GM21390 (cell line): ENCODE data around the gene ABHD3.
"Not testable (repeated sequence)": the region's sequence is repeated elsewhere in the genome, so short reads cannot be mapped to it uniquely, and the experiment has no call there.

Experiments
- ATAC-seq: cut with Tn5 transposase; IDR thresholded peaks from one replicate; pipeline ENCODE4 v1.9.1; 2021; ENCODE audit not compliant: unreplicated experiment

The ABHD3 gene

GRCh38 chr18:21704603-21705364 lies at the start of gene ABHD3:
TSS of gene ABHD3 (minus strand) at chr18:21704774. CDS start at chr18:21704665, 109 bp downstream.
- ATAC-seq = peak; percentile 95

GRCh38 chr18:21747764-21748693 lies 43.5 kb upstream of the ABHD3 start:
- ATAC-seq = no peak

- ATAC-seq = no peak
These were observed 42.7 kb upstream of the ABHD3 start for GRCh38 chr18:21747268-21747667.

- no peak for ATAC-seq
These were observed 40.7 kb upstream of the ABHD3 start for GRCh38 chr18:21745231-21745630.

GRCh38 chr18:21743166-21743832 lies 38.7 kb upstream of the ABHD3 start:
- ATAC-seq = no peak

- no peak for ATAC-seq
These were observed 37.7 kb upstream of the ABHD3 start for GRCh38 chr18:21742315-21742687.

GRCh38 chr18:21741562-21742314 lies 37.2 kb upstream of the ABHD3 start:
- peak; percentile 15 for ATAC-seq

- ATAC-seq = no peak
These were observed 36.7 kb upstream of the ABHD3 start for GRCh38 chr18:21741312-21741561.

GRCh38 chr18:21740538-21741311 lies 36.2 kb upstream of the ABHD3 start, which contains the start of gene MIB1:
TSS of gene MIB1 (plus strand) at chr18:21740792. CDS start at chr18:21741584, 792 bp downstream.
- ATAC-seq = peak; percentile 94

GRCh38 chr18:21739604-21740537 lies 35.3 kb upstream of the ABHD3 start:
- peak; percentile 9 for ATAC-seq

GRCh38 chr18:21736926-21737325 lies 32.4 kb upstream of the ABHD3 start:
- not testable (repeated sequence) for ATAC-seq

GRCh38 chr18:21735452-21736015 lies 31.0 kb upstream of the ABHD3 start:
- ATAC-seq = no peak

GRCh38 chr18:21733011-21733410 lies 28.4 kb upstream of the ABHD3 start:
- ATAC-seq = no peak

GRCh38 chr18:21727702-21728101 lies 23.1 kb upstream of the ABHD3 start:
- no peak for ATAC-seq

GRCh38 chr18:21725201-21725600 lies 20.6 kb upstream of the ABHD3 start:
- ATAC-seq = no peak

- ATAC-seq = no peak
These were observed 18.1 kb upstream of the ABHD3 start for GRCh38 chr18:21722687-21723086.

- no peak for ATAC-seq
These were observed 9.9 kb upstream of the ABHD3 start for GRCh38 chr18:21714474-21714873.

GRCh38 chr18:21707130-21707529 lies 2.6 kb upstream of the ABHD3 start:
- ATAC-seq = not testable (repeated sequence)

- ATAC-seq = no peak
These were observed 1.9 kb upstream of the ABHD3 start for GRCh38 chr18:21706386-21706865.
